HG03108 (cell line): ENCODE data around the gene OSTN.
"Not testable (repeated sequence)": the region's sequence is repeated elsewhere in the genome, so short reads cannot be mapped to it uniquely, and the experiment has no call there.

Experiments
- ATAC-seq: cut with Tn5 transposase; IDR thresholded peaks from one replicate; pipeline ENCODE4 v1.9.1; 2021; ENCODE audit warnings: moderate library complexity; ENCODE audit not compliant: unreplicated experiment

Gene OSTN, protein sequence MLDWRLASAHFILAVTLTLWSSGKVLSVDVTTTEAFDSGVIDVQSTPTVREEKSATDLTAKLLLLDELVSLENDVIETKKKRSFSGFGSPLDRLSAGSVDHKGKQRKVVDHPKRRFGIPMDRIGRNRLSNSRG

DNA sequence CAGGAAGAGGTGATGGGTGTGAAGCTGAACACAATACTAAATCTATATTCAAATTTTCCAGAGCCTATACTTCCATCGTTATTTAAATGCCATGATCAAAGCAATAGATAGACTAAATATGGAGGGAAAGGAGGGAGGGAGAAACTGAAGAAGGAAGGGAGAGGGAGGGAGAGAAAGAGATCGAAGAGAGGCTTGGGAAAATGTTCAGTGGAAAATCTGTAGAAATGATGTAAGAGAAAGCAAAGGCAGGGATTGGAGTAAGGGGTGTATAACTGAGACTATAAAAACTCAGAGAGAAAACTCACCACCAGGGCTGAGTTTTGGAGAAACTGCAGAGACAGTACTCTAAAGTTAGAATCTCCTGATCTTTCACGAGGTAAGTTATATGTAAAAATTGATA, at the start of gene OSTN:
TSS of gene OSTN (plus strand) at position 310 of the 400 bp plus-strand sequence. CDS start 13,292 bp downstream, outside the sequence.
- ATAC-seq, result no peak

DNA sequence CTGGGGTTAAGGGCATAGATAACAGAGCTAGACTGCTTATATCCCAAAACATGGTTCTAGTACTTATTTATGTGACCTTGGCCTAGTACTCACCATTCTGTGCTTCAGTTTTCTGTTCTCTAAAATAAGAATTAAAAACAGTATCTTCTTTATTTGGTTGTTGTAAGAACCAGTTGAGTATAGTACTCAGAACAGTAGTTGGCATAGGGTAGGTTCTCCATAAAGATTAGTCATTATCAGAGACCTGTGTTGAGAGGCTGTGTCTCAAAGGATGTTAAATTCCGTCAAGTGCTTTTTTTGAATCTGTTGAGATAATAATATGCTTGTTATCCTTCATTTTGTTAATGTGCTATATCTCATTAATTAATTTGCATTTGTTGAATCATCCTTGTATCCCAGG, 47.4 kb upstream of the OSTN start:
- no peak for ATAC-seq

DNA sequence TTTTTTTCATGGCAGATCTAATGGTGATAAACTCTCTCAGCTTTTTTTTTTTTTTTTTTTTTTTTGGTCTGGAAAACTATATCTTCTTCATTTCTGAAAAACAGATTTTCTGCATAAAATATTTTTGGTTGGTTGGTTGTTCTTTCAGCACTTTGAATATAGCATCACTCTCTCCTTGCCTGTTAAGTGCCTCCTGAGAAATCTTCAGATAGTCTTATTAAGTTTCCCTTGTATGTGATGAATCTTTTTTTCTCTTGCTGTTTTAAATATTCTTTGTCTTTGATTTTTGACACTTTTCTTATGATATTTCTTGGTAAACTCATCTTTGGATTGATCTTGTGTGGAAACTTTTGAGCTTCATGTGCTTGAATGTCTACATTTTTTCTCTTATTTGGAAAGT, 44.2 kb upstream of the OSTN start:
- no peak for ATAC-seq

DNA sequence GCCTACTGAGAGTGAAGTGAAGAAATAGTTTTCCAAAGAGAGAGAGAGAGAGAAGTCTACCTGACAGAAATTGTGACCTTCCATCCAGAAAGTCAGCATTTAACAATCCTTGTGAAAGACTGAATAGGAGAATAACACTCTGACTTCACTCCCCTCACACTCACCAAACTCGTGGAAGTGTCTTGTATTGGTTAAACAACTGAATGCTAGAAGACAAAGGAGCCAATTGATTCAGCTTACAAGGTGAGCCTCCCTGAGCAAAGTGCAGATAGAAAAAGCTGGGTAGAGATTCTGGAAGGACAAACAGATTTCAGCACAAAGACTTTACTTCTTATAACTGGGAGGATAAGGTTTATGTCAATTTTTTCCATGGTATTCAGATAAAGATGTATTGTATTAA, 40.8 kb upstream of the OSTN start:
- no peak for ATAC-seq

DNA sequence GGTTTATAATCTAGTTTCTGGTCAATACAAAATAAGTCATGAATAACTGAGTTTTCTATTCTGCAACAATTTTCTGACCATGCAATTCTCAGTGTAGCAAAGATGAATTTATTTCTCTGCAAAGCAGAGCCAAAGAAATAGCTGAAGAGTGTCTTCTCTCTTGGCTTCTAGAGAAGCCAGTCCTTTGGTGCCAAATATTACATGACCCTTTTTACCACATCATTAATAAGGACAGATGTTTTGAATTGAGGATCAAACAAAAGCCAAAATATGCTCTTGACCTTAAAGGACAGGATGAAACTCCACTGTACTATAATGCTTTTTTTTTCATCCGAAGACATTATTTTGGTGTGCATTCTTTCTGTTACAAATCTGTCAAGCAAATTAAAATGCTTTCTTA, 40.2 kb upstream of the OSTN start:
- ATAC-seq, result no peak

DNA sequence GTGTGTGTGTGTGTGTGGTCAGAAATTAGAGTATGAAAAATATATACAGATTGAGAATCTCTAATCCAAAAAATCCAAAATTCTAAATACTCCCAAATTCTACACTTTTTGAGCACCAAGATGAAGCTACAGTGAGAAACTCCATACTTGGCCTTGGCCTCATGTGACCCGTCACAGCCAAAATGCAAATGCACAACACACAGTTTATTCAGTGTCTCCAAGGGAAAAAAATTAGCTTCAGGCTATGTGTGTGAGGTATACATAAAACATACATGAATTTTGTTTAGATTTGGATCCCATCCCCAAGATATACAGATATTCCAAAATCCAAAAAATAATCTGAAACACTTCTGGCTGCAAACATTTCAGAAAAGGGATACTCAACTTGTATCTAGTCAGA, 33.2 kb upstream of the OSTN start:
- ATAC-seq, result no peak

DNA sequence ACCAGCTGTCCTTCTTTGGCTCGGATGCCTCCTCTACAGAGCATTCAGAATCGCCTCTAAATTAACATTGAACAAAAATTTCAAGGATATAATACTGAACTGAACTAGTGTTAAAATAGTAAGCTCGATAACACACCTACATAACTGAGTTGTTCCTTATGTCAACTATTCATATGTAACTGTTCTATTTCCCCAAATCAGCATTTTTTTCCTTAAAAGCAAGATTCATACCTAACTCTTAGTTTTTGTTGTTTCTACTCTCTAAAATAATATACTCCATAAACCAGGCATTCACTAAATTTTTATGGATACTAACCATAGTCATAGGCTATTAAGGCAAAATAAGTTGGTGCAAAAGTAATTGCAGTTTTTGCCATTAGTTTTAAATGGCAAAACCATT, 32.7 kb upstream of the OSTN start:
- no peak for ATAC-seq

DNA sequence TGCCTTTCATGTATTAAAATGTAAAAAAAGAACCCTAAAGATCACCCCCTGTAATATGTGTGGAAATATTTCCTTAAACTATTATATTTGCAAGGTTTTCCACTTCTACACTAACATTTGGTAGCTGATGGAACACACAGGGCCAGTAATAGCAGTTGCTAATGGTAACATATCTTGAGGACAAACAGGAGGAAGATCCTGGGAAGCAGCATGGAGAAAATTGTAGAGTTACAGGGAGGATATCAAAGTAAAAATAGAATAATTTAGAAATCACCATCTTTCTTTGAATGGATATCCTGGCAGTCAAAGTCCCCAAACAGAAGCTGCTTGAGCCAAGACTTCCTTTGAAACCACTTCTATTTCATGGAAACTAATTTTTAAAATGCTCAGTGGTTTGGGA, 29.5 kb upstream of the OSTN start:
- no peak for ATAC-seq

DNA sequence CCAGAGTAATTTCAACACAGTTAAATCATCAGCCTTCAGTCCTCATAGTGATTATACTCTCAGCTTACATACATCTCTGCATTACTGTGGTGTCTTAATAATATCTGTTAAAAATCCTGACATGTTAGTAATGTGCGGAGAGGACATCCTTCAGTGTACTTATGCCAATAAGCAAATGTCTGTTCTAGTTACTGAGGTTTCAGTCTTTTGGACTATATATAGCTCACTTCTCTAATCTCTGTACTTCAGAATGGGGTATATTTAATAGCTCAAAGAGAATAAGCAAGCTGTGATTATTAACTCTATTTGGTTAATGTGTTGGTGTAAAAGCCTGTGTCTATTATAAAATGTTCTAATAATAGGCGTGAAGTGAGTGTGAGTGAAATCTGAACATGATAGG, 28.9 kb upstream of the OSTN start:
- ATAC-seq, result no peak

DNA sequence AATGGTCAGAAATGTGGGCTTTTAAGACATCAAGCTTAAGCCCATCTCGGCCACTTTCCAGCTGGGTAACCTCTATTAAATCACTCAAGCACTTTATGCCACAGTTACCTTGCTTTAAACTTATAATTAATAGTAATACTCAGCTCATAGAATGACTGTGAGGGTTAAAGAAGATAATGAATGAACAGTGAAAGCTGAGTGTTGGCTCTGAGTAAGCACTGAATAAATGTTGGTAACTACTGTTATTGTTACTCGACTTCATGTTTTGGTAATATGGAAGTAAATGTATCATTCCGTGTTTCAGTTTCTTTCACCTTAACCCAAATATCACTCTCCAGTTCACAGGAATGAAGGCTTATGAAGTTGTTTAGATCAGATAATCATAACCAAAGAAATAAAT, 23.9 kb upstream of the OSTN start:
- ATAC-seq, result no peak

DNA sequence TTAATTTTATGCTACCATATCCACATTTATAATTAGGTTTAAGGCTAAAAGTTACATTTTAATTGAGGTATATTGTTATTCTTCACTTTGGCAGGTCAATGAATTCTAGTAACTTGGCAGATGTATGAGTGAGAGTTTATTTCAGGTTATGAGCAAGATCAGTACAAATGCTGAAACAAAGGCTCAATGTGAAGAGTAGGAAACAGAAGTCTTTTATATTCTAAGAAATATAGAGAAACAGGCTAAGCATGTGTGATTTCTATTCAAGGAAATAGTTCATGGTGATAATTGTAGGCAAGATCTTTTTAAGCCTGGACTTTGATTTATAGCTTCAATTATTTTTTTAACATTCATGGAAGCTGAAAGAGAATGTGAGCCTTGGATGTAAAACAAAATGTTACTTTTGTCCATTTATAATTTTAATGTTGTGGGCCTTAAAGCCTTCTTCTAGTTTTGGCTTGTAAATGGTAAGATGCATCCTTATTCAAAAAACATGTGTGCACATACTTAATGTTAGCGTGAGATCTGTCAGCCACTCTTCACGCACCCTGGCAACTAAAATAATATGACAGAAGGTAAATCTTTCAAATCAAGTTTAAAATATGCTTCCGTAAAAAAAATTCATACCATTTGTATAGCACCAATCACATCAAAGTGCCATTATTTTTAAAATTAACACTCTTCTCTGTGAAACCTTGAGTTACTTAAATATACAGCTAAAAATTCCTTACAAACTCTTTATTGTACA, 22.8 kb upstream of the OSTN start:
- no peak for ATAC-seq

DNA sequence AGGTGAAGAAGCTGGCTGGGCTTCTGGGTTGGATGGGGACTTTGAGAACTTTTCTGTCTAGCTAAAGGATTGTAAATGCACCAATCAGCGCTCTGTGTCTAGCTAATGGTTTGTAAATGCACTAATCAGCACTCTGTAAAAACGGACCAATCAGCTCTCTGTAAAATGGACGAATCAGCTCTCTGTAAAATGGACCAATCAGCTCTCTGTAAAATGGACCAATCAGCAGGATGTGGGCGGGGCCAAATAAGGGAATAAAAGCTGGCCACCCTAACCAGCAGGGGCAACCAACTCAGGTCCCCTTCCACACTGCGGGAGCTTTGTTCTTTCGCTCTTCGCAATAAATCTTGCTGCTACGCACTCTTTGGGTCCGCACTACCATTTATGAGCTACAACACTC, 13.7 kb upstream of the OSTN start:
- not testable (repeated sequence) for ATAC-seq

DNA sequence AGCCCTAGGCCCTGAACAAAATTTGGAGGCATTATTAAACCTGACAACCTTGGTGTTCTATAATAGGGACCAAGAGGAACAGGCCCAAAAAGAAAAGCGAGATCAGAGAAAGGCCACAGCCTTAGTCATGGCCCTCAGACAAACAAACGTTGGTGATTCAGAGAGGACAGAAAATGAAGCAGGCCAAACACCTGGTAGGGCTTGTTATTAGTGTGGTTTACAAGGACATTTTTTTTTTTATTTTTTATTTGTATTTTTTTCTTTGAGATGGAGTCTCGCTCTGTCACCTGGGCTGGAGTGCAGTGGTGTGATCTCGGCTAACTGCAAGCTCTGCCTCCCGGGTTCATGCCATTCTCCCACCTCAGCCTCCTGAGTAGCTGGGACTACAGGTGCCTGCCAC, 10.8 kb upstream of the OSTN start:
- not testable (repeated sequence) for ATAC-seq

DNA sequence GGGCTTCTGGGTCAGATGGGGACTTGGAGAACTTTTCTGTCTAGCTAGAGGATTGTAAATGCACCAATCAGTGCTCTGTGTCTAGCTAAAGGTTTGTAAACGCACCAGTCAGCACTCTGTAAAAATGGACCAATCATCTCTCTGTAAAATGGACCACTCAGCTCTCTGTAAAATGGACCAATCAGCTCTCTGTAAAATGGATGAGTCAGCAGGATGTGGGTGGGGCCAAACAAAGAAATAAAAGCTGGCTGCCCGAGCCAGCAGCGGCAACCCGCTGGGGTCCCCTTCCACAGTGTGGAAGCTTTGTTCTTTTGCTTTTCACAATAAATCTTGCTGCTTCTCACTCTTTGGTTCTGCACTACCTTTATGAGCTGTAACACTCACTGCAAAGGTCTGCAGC, 6.8 kb upstream of the OSTN start:
- ATAC-seq, result not testable (repeated sequence)

DNA sequence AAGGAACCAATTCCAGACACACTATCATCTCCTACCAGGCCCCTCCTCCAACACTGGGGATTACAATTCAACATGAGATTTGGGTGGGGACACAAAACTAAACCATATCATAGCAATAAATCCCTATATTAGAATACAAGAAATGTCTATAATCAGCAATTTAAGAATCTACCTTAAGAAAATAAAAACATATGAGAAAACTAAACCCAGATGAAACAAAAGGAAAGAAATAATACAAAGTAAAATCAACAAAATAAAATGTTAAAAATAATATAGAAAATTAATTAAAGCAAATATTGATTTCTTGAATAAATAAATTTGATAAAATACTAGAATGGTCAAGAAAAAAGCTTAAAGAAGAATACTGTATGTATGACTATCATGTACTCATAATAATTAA, 6.1 kb upstream of the OSTN start:
- ATAC-seq, result no peak

DNA sequence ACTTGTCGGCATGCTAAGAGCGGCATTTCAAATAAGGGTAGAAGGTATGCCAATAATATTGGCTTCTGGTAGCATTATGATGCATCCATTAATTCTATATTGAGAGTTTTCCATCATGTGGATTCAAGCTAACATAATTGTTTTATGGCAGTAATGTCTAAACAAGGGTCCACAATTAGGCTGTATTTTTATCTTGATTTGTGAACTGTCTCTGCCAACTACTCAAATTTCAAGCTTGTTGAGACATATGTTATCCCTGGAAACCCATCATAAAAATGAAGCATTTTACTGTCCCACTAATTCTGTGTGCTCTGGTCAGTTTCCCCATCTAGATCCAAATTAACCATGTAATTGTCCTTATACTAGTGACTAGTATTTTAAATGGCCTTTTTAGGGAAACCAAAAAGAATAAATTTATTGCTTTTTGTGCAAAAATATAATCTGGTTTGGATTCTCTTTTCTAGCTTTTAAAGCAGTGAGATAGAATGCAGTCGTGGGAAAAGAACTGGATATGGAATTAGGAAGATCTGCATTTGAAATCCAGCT, 1.2 kb upstream of the OSTN start:
- ATAC-seq, result no peak

DNA sequence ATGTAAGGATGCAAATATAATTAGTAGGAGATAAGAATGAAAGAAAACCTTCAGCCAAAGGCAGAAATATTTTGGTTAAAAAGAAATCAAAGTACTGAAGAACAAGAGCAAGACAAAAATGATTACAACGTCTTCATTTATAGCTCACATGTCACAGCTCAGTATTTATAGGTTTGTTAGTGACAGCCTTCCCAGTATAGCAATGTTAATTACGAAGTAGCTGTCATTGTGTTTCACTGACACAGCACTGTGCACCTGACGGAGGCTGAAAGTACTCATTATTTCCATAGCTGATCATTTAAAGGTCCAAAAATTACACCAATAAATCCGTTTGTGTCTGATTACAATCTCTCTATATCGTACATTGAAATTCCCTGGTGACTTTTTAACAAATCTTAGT, 561 bp upstream of the OSTN start:
- ATAC-seq, result no peak

DNA sequence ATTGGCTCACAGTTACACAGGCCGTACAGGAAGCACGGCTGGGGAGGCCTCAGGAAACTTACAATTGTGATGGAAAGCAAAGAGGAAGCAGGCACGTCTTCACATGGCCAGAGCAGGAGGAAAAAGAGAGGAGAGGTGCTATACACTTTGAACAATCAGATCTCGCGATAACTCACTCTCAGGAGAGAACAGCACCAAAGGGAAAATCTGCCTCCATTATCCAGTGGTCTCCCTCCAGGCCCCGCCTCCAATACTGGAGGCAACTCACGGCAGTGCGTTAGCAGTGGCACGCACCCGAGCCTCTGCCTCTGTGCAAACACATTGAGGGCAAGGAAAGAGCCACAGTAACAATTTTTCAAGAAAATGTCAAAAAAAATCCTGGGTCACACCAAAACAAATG, 11.0 kb downstream of the OSTN start:
- no peak for ATAC-seq

DNA sequence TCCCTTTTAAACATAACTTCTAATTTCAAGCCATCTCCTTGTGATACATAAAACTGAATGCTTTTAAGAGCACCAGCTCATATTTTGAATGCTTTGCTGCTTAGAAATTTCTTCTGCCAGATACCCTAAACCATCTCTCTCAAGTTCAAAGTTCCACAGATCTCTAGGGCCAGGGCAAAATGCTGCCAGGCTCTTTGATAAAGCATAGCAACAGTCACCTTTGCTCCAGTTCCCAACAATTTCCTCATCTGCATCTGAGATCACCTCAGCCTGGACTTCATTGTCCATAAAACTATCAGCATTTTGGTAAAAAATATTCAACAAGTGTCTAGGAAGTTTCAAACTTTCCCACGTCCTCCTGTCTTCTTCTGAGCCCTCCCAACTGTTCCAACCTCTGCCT, 17.5 kb downstream of the OSTN start:
- no peak for ATAC-seq

DNA sequence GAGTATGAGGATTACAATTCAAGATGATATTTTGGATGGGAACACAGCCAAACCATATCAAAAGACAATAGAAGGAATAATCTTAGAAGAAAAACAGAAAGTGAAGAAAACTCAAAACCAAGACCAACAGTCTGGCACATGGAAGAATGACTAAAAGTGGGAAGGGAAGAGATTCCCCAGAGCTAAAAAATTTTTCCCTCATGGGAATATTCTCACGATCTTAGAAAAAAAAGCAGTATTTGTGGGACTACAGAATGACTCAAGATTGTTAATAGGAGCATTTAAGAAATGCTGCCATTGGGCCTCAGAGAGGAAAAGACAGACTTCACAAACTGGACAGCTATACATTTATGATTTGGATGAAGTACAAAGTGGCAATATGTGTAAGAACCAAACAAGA, 18.3 kb downstream of the OSTN start:
- no peak for ATAC-seq

DNA sequence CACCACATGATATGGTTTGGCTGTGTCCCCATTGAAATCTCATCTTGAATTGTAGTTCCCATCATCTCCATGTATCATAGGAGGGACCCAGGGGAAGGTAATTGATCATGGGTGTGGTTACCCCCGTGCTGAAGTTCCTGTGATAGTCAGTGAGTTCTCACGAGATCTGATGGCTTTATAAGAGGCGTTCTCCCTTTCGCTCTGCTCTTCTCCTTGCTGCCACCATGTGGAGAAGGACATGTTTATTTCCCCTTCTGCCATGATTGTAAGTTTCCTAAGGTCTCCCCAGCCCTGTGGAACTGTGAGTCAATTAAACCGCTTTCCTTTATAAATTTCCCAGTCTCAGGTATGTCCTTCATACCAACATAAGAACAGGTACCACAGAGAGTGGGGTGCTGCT, 21.9 kb downstream of the OSTN start:
- ATAC-seq, result no peak

DNA sequence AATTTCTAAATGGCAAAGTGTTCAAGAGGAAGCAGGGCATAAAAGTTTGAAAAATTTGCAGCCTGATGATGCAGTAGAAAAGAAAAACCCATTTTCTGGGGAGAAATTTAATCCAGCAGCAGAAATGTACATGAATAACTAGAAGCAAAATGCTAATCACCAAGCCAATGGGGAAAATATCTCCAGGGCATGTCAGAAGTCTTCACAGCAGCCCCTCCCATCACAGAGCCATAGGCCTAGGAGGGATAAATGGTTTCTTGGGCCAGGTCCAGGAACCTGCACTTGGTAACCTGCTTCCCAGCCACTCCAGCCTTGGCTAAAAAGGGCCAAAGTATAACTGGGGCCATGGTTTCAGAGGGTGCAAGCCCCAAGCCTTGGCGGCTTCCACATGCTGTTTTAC, 22.6 kb downstream of the OSTN start:
- ATAC-seq, result no peak

DNA sequence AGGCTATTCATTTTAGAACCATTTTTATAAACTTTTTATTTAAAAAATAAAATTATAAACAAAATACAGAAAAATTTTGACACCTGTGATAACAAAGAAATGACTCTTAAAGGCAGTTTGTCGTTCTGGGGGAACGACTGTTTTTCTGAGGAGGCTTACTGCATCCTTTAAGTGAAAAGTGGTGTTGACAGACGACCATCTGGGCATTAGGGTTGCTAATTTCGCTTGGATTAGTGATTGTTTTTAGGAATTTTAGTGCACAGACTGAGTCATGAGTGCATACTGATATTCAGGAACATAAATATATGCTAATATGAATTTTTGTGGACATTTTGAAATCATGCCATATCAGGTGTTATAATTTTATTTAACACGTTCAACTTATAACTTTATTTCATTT, 28.5 kb downstream of the OSTN start:
- no peak for ATAC-seq
